HS-27A (cell line): ENCODE data around the gene ZNF554.

Source experiments
- DNase-seq: peaks from one replicate; pipeline ENCODE4 v3.0.0-alpha.2; 2012; ENCODE audit warnings: low read depth, missing footprints

The ZNF554 gene

GRCh38 chr19:2827840-2828489 is 8.3 kb downstream of the ZNF554 start:
- DNase-seq, result no peak

DNA sequence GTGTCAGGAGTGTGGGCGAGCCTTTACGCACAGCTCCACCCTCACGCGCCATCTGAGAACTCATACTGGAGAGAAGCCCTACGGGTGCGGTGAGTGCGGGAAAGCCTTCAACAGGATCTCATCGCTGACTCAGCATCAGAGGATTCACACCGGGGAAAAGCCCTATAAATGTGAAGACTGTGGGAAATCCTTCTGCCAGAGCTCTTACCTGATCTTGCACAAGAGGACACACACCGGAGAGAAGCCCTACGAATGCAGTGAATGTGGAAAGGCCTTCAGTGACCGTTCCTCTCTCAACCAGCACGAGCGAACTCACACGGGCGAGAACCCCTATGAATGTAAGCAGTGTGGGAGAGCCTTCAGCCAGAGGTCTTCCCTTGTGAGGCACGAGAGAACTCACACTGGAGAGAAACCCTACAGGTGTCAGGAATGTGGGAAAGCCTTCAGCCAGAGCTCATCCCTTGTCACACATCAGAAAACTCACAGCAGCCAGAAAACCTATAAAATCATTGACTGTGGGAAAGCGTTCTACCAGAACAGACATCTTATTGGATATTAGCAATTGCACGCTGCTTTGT is 14.7 kb downstream of the ZNF554 start:
- no peak for DNase-seq

DNA sequence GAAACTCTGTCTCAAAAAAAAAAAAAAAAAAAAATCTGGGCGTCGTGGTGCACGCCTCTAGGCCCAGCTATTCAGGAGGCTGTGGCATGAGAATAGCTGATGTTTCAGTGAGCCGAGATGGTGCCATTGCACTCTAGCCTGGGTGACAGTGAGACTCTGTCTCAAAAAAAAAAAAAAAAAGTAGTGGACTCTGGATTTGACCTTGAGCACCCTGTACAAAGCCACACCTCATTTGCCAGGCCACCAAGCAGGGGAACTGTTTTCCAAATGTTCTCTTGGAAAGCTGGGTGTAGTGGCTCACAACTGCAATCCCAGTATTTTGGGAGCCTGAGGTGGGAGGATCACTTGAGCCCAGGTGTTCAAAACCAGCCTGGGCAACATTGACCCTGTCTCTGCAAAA is 17.8 kb downstream of the ZNF554 start:
- no peak for DNase-seq

- DNase-seq, result peak; percentile 96
Measured at GRCh38 chr19:2840794-2841791, 21.4 kb downstream of the ZNF554 start, which contains the start of gene ZNF555. ZNF555 (plus strand) TSS chr19:2841475; CDS start chr19:2841573, 98 bp downstream.

DNA sequence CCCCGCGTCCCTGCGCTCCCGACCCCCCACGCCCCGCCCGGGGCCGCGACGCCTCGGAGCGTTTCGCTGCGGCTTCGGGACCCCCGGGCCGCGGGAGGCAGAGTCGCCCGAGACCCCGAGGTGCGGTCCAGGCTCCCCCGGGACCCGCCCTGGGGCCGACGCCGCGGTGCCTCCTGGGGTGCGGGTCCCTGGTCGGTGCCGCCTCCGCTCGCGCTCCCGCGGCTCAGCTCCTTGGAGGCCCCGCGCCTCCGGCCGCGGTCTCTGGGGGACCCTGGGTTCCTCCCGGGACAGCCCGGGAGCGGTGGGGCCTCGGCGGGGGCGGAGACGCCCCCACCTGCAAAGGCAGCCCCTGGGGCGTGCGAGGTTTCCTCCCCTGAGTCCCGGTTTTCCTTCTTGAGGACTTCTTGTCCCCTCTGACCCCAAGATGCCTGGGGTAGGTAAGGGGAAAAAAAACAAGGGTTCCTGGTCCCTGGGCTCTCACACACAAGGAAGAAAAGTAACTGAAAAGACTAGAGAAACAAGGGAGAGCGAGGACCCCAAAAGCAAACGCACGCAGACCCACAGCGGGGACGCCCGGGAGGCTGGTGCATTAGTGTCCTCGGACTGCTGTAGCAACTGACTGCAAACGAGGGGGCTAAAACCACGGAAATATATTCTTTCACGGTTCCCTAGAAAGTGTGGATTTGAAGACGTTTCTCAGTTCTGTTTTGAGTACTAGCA is 22.3 kb downstream of the ZNF554 start:
- DNase-seq, result no peak

DNA sequence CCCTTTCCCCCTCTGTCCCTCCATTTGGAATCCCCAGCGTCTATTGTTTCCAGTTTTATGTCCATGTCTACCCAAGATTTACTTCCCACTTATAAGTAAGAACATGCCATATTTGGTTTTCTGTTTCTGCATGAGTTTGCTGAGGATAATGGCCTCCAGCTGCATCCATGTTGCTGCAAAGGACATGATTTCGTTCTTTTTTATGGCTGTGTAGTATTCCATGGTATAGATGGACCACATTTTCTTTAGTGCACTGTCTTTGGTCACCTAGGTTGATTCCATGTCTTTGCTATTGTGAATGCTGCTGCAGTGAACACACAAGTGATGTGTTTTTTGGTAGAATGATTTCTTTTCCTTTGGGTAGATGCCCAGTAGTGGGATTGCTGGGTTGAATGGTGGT is 25.4 kb downstream of the ZNF554 start:
- DNase-seq, result no peak

GRCh38 chr19:2846180-2846894 is 26.7 kb downstream of the ZNF554 start:
- DNase-seq, result no peak

- DNase-seq, result no peak
Measured at GRCh38 chr19:2847507-2847906, 27.8 kb downstream of the ZNF554 start.

GRCh38 chr19:2848616-2849015 is 28.9 kb downstream of the ZNF554 start:
- no peak for DNase-seq

GRCh38 chr19:2850256-2850925 is 30.7 kb downstream of the ZNF554 start:
- no peak for DNase-seq

DNA sequence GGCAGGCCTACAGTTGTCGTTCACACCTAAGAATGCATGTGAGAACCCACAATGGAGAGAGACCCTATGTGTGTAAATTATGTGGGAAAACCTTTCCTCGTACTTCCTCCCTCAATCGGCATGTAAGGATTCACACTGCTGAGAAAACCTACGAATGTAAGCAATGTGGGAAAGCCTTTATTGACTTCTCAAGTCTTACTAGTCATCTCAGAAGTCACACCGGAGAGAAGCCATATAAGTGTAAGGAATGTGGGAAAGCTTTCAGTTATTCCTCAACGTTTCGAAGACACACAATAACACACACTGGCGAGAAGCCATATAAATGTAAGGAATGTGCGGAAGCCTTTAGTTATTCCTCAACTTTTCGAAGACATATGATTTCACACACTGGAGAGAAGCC is 32.9 kb downstream of the ZNF554 start:
- no peak for DNase-seq

GRCh38 chr19:2853015-2853606 is 33.4 kb downstream of the ZNF554 start:
- DNase-seq, result no peak

GRCh38 chr19:2854849-2855248 is 35.2 kb downstream of the ZNF554 start:
- no peak for DNase-seq

DNA sequence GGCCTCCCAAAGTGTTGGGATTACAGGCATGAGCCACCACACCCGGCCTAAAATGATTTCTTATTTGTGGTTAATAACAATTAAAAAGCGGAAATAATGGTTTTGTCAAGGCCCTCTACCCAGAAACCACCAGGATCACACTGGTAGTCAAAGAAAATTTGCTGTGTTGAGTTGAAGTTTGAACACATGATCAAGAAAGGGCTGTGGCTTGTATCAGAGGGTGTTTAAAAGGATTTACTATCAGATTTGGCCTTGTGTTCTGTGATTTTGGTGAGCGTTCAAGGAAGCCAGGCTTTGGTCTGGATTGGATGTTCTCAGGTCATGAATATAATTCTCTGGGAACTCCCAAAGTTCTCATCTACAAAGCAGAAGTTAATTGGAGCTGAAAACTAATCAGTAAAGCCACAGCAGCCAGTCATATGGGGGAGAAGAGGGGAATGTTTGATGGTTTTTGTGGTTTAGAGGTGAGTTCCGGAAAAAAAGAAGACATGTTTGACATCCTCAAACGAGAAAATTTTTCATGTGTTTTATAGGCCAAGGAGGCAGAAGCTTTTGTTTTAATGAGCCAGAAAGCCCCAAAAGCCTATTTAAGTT is 36.9 kb downstream of the ZNF554 start:
- no peak for DNase-seq

DNA sequence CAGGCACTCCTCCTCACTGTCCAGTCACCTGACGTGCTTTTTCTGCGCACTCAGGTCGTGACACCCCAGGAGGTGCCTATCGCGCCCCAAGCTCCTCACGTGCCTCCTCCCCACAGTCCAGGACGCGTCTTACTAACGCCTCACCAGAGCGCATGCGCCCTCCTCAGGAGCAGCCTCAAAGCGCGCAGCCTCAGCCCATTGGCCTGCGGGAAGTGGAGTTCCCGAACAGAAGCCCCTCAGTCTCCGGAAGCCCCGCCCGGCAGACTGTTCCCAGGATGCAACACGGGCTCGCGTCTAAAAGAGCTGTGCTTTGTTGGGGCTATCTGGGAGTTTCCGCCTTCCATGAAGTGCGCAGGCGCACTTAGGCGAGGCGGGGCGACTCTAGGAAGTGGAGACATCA is 39.2 kb downstream of the ZNF554 start:
- DNase-seq, result no peak

GRCh38 chr19:2863816-2864215 is 44.1 kb downstream of the ZNF554 start:
- DNase-seq, result no peak

- DNase-seq, result no peak
Measured at GRCh38 chr19:2865334-2866100, 45.8 kb downstream of the ZNF554 start.

GRCh38 chr19:2866495-2867024 is 46.9 kb downstream of the ZNF554 start:
- no peak for DNase-seq
